ENCODE measurements around the gene WDR45.

The WDR45 gene

GRCh38 chrX:49082271-49082871 is 2.7 kb upstream of the WDR45 start:
- no peaks in the 10 kb centered on the region for H3K36me3 ChIP-seq (ENCODE audit: control insufficient read depth, insufficient read depth, low read length)
- H3K4me2 ChIP-seq (ENCODE audit: low read length): no peak overlapping the region
- H3K9me3 ChIP-seq (ENCODE audit: control insufficient read depth, low read length): no peaks in the 10 kb centered on the region
- H3K9ac ChIP-seq: no peak overlapping the region
- H2AFZ ChIP-seq: no peak overlapping the region
- no peaks in the 10 kb centered on the region for H3K79me2 ChIP-seq
- no peak overlapping the region for H3K4me3 ChIP-seq (ENCODE audit: low read depth, low read length)
- no peak overlapping the region for H3K27ac ChIP-seq
- H3K27me3 ChIP-seq (ENCODE audit: control insufficient read depth, insufficient read depth, low read length): no peaks in the 10 kb centered on the region
- no peaks in the 10 kb centered on the region for H3K4me1 ChIP-seq
- TF ChIP-seq CTCF (IDR thresholded peaks at IDR 0.05): no peak

- H3K27ac ChIP-seq: no peak overlapping the region
- TF ChIP-seq CTCF (IDR thresholded peaks at IDR 0.05): no peak
Measured at GRCh38 chrX:49077941-49078340, 1.7 kb downstream of the WDR45 start.

GRCh38 chrX:49075347-49075746 is 4.3 kb downstream of the WDR45 start:
- Histone ChIP-seq H3K4me1 (peaks cover 2% of the 10 kb centered on the region), H3K4me3 (ENCODE audit: low read depth, low read length) (no peak overlapping the region), H3K27ac (no peak overlapping the region), H3K9ac (no peak overlapping the region), H3K36me3 (ENCODE audit: control insufficient read depth, insufficient read depth, low read length) (no peaks in the 10 kb centered on the region), H3K79me2 (no peaks in the 10 kb centered on the region), H3K27me3 (ENCODE audit: control insufficient read depth, insufficient read depth, low read length) (no peaks in the 10 kb centered on the region), H3K9me3 (ENCODE audit: control insufficient read depth, low read length) (no peaks in the 10 kb centered on the region), H3K4me2 (ENCODE audit: low read length) (no peak overlapping the region), H2AFZ (no peak overlapping the region)
- no peak for TF ChIP-seq CTCF (IDR thresholded peaks at IDR 0.05)

More at GRCh38 chrX:49077941-49078340, 1.7 kb downstream of the WDR45 start:
- no peak overlapping the region for H3K4me3 ChIP-seq (ENCODE audit: low read depth, low read length)
- H3K4me2 ChIP-seq (ENCODE audit: low read length): no peak overlapping the region
- peaks cover 2% of the 10 kb centered on the region for H3K4me1 ChIP-seq
- no peaks in the 10 kb centered on the region for H3K36me3 ChIP-seq (ENCODE audit: control insufficient read depth, insufficient read depth, low read length)
- no peaks in the 10 kb centered on the region for H3K9me3 ChIP-seq (ENCODE audit: control insufficient read depth, low read length)
- no peak overlapping the region for H2AFZ ChIP-seq
- H3K27me3 ChIP-seq (ENCODE audit: control insufficient read depth, insufficient read depth, low read length): no peaks in the 10 kb centered on the region
- H3K79me2 ChIP-seq: no peaks in the 10 kb centered on the region
- no peak overlapping the region for H3K9ac ChIP-seq

GRCh38 chrX:49073601-49074575 is 5.8 kb downstream of the WDR45 start, which contains the start of gene PRAF2:
Gene PRAF2, minus strand, starts transcription at chrX:49074002. Its CDS starts 15 bp downstream, at chrX:49073987.
- Histone ChIP-seq H3K27ac (peak within 1 kb of the TSS; percentile 60), H3K79me2 (no peaks in the 10 kb centered on the region), H3K4me3 (ENCODE audit: low read depth, low read length) (peak within 1 kb of the TSS; percentile 66), H3K9me3 (ENCODE audit: control insufficient read depth, low read length) (no peaks in the 10 kb centered on the region), H3K4me2 (ENCODE audit: low read length) (peak within 1 kb of the TSS; percentile 74), H3K27me3 (ENCODE audit: control insufficient read depth, insufficient read depth, low read length) (no peaks in the 10 kb centered on the region), H3K36me3 (ENCODE audit: control insufficient read depth, insufficient read depth, low read length) (no peaks in the 10 kb centered on the region), H3K9ac (no peak within 1 kb of the TSS), H3K4me1 (peaks cover 2% of the 10 kb centered on the region), H2AFZ (peak within 1 kb of the TSS; percentile 78)
- peak; percentile 6 for TF ChIP-seq CTCF (IDR thresholded peaks at IDR 0.05)
